HL-60/S4 treated with retinoic acid at 250 ng/mL for 4 days and 3 days (cell line): Measurements from ENCODE around the gene BBOX1.
"Not testable (repeated sequence)": the region's sequence is repeated elsewhere in the genome, so short reads cannot be mapped to it uniquely, and the experiment has no call there.

Source experiments
- in situ Hi-C: fragments of 300-500 bp; cut with MboI; formaldehyde crosslinking; loops from 2 replicates; pipeline ENCODE4 v1.7.0; 2022; ENCODE audit warnings: low sequenced_read_pairs

BBOX1 gene

GRCh38 chr11:27081056-27081455, 40.4 kb downstream of the BBOX1 start:
- in situ Hi-C loops, result no loop called here

- in situ Hi-C loops, result no loop called here
Observed at GRCh38 chr11:27083241-27083640, 42.6 kb downstream of the BBOX1 start.

- in situ Hi-C loops, result no loop called here
Observed at GRCh38 chr11:27083782-27084181, 43.2 kb downstream of the BBOX1 start.

- in situ Hi-C loops, result no loop called here
Observed at GRCh38 chr11:27084518-27084917, 43.9 kb downstream of the BBOX1 start.

- in situ Hi-C loops, result no loop called here
Observed at GRCh38 chr11:27085111-27085510, 44.5 kb downstream of the BBOX1 start.

GRCh38 chr11:27085605-27086004, 45.0 kb downstream of the BBOX1 start:
- in situ Hi-C loops, result no loop called here

GRCh38 chr11:27087432-27087831, 46.8 kb downstream of the BBOX1 start:
- in situ Hi-C loops, result no loop called here

GRCh38 chr11:27088353-27088752, 47.7 kb downstream of the BBOX1 start:
- in situ Hi-C loops, result no loop called here

GRCh38 chr11:27089746-27090145, 49.1 kb downstream of the BBOX1 start:
- in situ Hi-C loops, result no loop called here

GRCh38 chr11:27090357-27090948, 49.8 kb downstream of the BBOX1 start:
- in situ Hi-C loops, result not testable (repeated sequence)

GRCh38 chr11:27094120-27094519, 53.5 kb downstream of the BBOX1 start:
- in situ Hi-C loops, result no loop called here

- in situ Hi-C loops, result no loop called here
Observed at GRCh38 chr11:27095059-27095458, 54.4 kb downstream of the BBOX1 start.

- in situ Hi-C loops, result no loop called here
Observed at GRCh38 chr11:27095887-27096286, 55.3 kb downstream of the BBOX1 start.

GRCh38 chr11:27097551-27097950, 56.9 kb downstream of the BBOX1 start:
- in situ Hi-C loops, result no loop called here

GRCh38 chr11:27100534-27100933, 59.9 kb downstream of the BBOX1 start:
- in situ Hi-C loops, result no loop called here

GRCh38 chr11:27107548-27107947, 66.9 kb downstream of the BBOX1 start:
- in situ Hi-C loops, result no loop called here

GRCh38 chr11:27108809-27109208, 68.2 kb downstream of the BBOX1 start:
- in situ Hi-C loops, result no loop called here

GRCh38 chr11:27111896-27112295, 71.3 kb downstream of the BBOX1 start:
- in situ Hi-C loops, result no loop called here

GRCh38 chr11:27112946-27113345, 72.3 kb downstream of the BBOX1 start:
- in situ Hi-C loops, result no loop called here

- in situ Hi-C loops, result no loop called here
Observed at GRCh38 chr11:27115051-27115650, 74.5 kb downstream of the BBOX1 start.

GRCh38 chr11:27116684-27117083, 76.1 kb downstream of the BBOX1 start:
- in situ Hi-C loops, result no loop called here

GRCh38 chr11:27118371-27118770, 77.8 kb downstream of the BBOX1 start:
- in situ Hi-C loops, result no loop called here

GRCh38 chr11:27118949-27119348, 78.3 kb downstream of the BBOX1 start:
- in situ Hi-C loops, result no loop called here
